Measurements from ENCODE around the gene MRPL53. TPM values are rescaled to one million over a fixed set of nuclear protein-coding genes. Genes with fewer than 3 reads are reported as not detected.

The MRPL53 gene
- total and polyA plus RNA-seq, 2 of the 13 experiments (the other 11 are each of a cell fraction or from before 2014, with no cell fraction given) = 34.3 to 51.9 TPM

- TF ChIP-seq TERF1 (CRISPR knock-in tag; IDR thresholded peaks at IDR 0.05) (peak; percentile 88; the same call in 1 of the 2 replicates), CHCHD3 (CRISPR knock-in tag; IDR thresholded peaks at IDR 0.05) (0 out of 2 replicates have a peak, but pooled peaks have one; percentile 59), RXRB (CRISPR knock-in tag; IDR thresholded peaks at IDR 0.05; ENCODE audit: borderline replicate concordance) (no peak), MTERF4 (CRISPR knock-in tag; IDR thresholded peaks at IDR 0.05) (peak; percentile 61)
Observed at GRCh38 chr2:74481961-74482800, 9.7 kb upstream of the MRPL53 start (continued).

- Histone ChIP-seq H4K20me1 (ENCODE audit: insufficient read depth, low read length) (no peaks in the 10 kb centered on the region), H3K4me3 (replicated peaks in 1 of 3; ENCODE audit: insufficient read depth in 1 of 3, low read depth in 2 of 3, low read length in 3 of 3) (peak overlapping the region; percentile 82 to 87 (median 83)), H3K9ac (ENCODE audit: insufficient read depth, low read depth, low read length) (peak overlapping the region; percentile 91), H3K27me3 (ENCODE audit: control insufficient read depth in 1 of 2, insufficient read depth in 2 of 2, low read length in 2 of 2) (no peaks in the 10 kb centered on the region; a peak in 1 of 5 replicates), H3K4me1 (ENCODE audit: insufficient read depth, low read length) (peaks cover 71% of the 10 kb centered on the region), H2AFZ (ENCODE audit: low read length) (no peak overlapping the region), H3K27ac (ENCODE audit: extremely low read length, insufficient read depth, low read length) (peak overlapping the region; percentile 89), H3K79me2 (ENCODE audit: insufficient read depth, low read length) (peaks cover 51% of the 10 kb centered on the region), H3K36me3 (replicated peaks in 1 of 2; ENCODE audit: control insufficient read depth in 1 of 2, insufficient read depth in 2 of 2, low read length in 2 of 2) (peaks cover 2 to 11% of the 10 kb centered on the region in 2 experiments; a peak in 4 of 5 replicates), H3K9me3 (ENCODE audit: low read length) (no peaks in the 10 kb centered on the region), H3K4me2 (ENCODE audit: low read depth, low read length) (peak overlapping the region; percentile 78)
- FAIRE-seq (no peak), ATAC-seq (no peak), DNase-seq (ENCODE audit: low spot score) (no peak)
- WGBS (ENCODE audit: low lambda C conversion rate) = 21% methylated on average over 3 of the region's 3 CpGs
- TF ChIP-seq ZNF737 (CRISPR knock-in tag; IDR thresholded peaks at IDR 0.05; ENCODE audit: borderline replicate concordance) (0 out of 2 replicates have a peak, but pooled peaks have one; percentile 66), ZNF317 (CRISPR knock-in tag; IDR thresholded peaks at IDR 0.05) (no peak), LCORL (IDR thresholded peaks at IDR 0.05) (no peak), LCORL (CRISPR knock-in tag; IDR thresholded peaks at IDR 0.05) (no peak), TEAD3 (CRISPR knock-in tag; optimal IDR thresholded peaks at IDR 0.05; ENCODE audit: borderline replicate concordance) (peak; percentile 9), ZNF563 (CRISPR knock-in tag; IDR thresholded peaks at IDR 0.05) (peak; percentile 38; the same call in 1 of the 2 replicates), ZNF615 (CRISPR knock-in tag; IDR thresholded peaks at IDR 0.05; ENCODE audit: borderline replicate concordance) (no peak)
- ChIA-PET POLR2A (interaction anchor here (0.7 to 20.6 kb wide), 18 partner anchors 8 to 51 kb away, joined by 3 to 795 read pairs (median 13); partner anchors contain the start of genes AUP1, DQX1, HTRA2 and INO80B), CTCF (ENCODE audit: low intra/inter-chr PET ratio, low total read pairs) (no interaction called here)
- no TSS peak for BruUV-seq (replicated peaks)
- in situ Hi-C loops (cut with HindIII; ENCODE audit: extremely low pct_ligation_motif_present, low pct_unique_long_range_greater_than_20kb) (loop anchor here (5.0 kb wide), 1 partner anchor 101 kb away; no protein-coding TSS in a partner anchor), intact Hi-C loops (cut with micrococcal nuclease; ENCODE audit: unreplicated experiment) (no loop called here)
Observed at GRCh38 chr2:74481431-74481830, 9.0 kb upstream of the MRPL53 start.

Data from HepG2 (cell line).